ENCODE results near the gene TANGO2. TPM values are rescaled to one million over a fixed set of nuclear protein-coding genes. Genes with fewer than 3 reads are reported as not detected.

The TANGO2 gene
- total and polyA plus RNA-seq, 9 of the 15 experiments (the other 6 are each of a cell fraction or from before 2014, with no cell fraction given) = 15.5 to 94.9 (median 70.1) TPM

- TF ChIP-seq ZNF449 (CRISPR knock-in tag; IDR thresholded peaks at IDR 0.05) = no peak
- no peak for TF ChIP-seq THAP7 (CRISPR knock-in tag; IDR thresholded peaks at IDR 0.05)
- TF ChIP-seq ASH1L (IDR thresholded peaks at IDR 0.05; ENCODE audit: borderline replicate concordance, low read depth, partially characterized antibody) = no peak
- TF ChIP-seq HDAC6 (IDR thresholded peaks at IDR 0.05; ENCODE audit: low read depth, low read length) = 0 out of 2 replicates have a peak, but pooled peaks have one; percentile 34
- TF ChIP-seq ZBTB17 (CRISPR knock-in tag; IDR thresholded peaks at IDR 0.05) = 0 out of 2 replicates have a peak, but pooled peaks have one; percentile 28
- TF ChIP-seq ZSCAN29 (IDR thresholded peaks at IDR 0.05) = no peak
- TF ChIP-seq MAX (CRISPR knock-in tag; IDR thresholded peaks at IDR 0.05) = no peak
- peak; percentile 74 for TF ChIP-seq TEAD4 (IDR thresholded peaks at IDR 0.05; ENCODE audit: low read length)
- no peak for TF ChIP-seq TEAD4 (CRISPR knock-in tag; IDR thresholded peaks at IDR 0.05; ENCODE audit: borderline replicate concordance)
- no peak for TF ChIP-seq PATZ1 (CRISPR knock-in tag; IDR thresholded peaks at IDR 0.05; ENCODE audit: borderline replicate concordance)
- TF ChIP-seq CXXC5 (CRISPR knock-in tag; IDR thresholded peaks at IDR 0.05) = peak; percentile 53
- no peak for TF ChIP-seq SRSF7 (optimal IDR thresholded peaks at IDR 0.05; ENCODE audit: low read depth, low read length)
- TF ChIP-seq ZNF324 (CRISPR knock-in tag; IDR thresholded peaks at IDR 0.05) = no peak
- TF ChIP-seq PREB (CRISPR knock-in tag; IDR thresholded peaks at IDR 0.05) = no peak
- peak; percentile 73 for TF ChIP-seq CCNT2 (IDR thresholded peaks at IDR 0.05; ENCODE audit: borderline replicate concordance, extremely low read depth, insufficient read length, low read depth, low read length)
- peak; percentile 76; the same call in 1 of the 2 replicates for TF ChIP-seq OTX1 (CRISPR knock-in tag; IDR thresholded peaks at IDR 0.05)
- TF ChIP-seq NFE2 (IDR thresholded peaks at IDR 0.05; ENCODE audit: low read depth) = peak; percentile 72
- 0 out of 2 replicates have a peak, but pooled peaks have one; percentile 14 for TF ChIP-seq HMGXB4 (CRISPR knock-in tag; IDR thresholded peaks at IDR 0.05)
- no peak for TF ChIP-seq FOXJ2 (tag; IDR thresholded peaks at IDR 0.05)
- TF ChIP-seq RB1 (IDR thresholded peaks at IDR 0.05; ENCODE audit: low read depth) = no peak
Measured at GRCh38 chr22:20071524-20071972, 50.6 kb downstream of the TANGO2 start (continued).

All from K562 (cell line).